ENCODE results near the gene MLC1.

Gene MLC1

DNA sequence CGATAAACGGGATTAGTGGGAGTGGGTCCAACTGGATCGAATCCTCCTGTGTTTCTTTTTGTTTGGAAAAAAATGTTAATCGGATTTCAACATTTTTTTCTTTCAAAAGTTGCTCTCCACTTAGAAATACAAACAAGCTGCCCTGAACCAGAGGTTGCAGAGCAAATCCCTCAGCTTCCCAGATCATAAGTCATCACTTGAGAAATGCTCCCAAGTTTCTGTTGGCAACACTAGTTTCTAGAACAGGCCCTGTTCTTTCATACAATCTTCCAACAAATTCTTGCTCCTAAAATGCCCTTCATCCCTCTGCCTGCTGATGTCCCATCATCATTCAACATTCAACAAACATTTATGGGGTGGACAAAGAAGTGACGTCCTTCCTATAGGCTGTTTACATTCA, 1.3 kb upstream of the MLC1 start:
- peaks cover 11% of the 10 kb centered on the region for H3K4me1 ChIP-seq (ENCODE audit: control insufficient read depth, insufficient read depth, low read length, poor library complexity, severe bottlenecking)
- WGBS, 2 experiments (ENCODE audit: insufficient coverage in 2 of 2), result 90% methylated on average over 2 of the region's 5 CpGs; no CpG with 5 or more reads in 1 of the 2 experiments
- H3K9me3 ChIP-seq (ENCODE audit: control insufficient read depth, low read length), result no peaks in the 10 kb centered on the region
- H3K36me3 ChIP-seq (ENCODE audit: control insufficient read depth, insufficient read depth, low read length), result no peaks in the 10 kb centered on the region
- H3K27ac ChIP-seq (ENCODE audit: low read depth, low read length, severe bottlenecking), result no peak overlapping the region
- no peak overlapping the region for H3K4me3 ChIP-seq (ENCODE audit: extremely low read depth, insufficient read depth, low read length, poor library complexity, severe bottlenecking)

DNA sequence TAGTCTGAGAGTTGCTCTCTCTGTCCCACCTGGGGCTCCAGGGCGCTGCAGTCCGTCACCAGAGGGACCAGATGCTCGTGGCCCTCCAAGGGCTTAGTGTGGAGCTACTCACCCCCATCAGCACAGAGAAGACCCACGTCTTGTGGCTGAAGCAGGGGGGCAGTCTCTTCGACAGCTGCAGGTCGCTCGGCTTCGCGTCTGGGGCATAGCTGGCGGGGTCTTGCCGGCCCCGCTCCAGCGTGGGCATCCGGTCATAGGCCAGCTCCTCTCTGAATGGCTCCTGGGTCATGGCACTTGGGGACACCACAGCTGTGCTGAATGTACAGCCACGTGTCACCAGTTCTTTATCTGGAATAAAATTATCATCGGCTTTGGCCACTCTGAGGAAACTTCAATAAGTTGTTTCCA, 608 bp downstream of the MLC1 start:
- H3K4me3 ChIP-seq (ENCODE audit: extremely low read depth, insufficient read depth, low read length, poor library complexity, severe bottlenecking), result no peak overlapping the region

DNA sequence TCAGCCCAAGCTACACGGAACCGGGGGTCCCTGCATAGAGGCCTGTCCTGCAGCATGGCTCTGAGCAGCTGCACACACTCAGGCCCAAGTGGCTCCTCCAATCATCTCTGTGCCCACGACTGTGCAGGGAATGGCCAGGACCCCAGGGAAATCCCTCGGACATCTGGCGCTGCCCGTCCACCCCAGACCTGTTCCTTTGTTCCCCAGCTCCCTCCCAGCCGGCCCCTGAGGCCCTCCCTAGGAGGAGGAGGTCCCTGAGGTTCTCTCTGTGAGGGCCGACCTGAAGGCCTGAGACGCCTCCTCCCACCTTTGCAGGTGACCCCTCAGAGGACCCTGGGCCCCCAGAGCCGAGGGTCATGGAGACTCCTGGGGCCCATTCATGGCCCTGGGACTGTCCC, 1.1 kb downstream of the MLC1 start:
- no peak overlapping the region for H3K4me3 ChIP-seq (ENCODE audit: extremely low read depth, insufficient read depth, low read length, poor library complexity, severe bottlenecking)
- no peak overlapping the region for H3K27ac ChIP-seq (ENCODE audit: low read depth, low read length, severe bottlenecking)
- H3K9me3 ChIP-seq (ENCODE audit: control insufficient read depth, low read length), result no peaks in the 10 kb centered on the region
- 88 to 96% methylated on average over 8 to 10 of the region's 10 CpGs for WGBS, 2 experiments (ENCODE audit: insufficient coverage in 2 of 2)
- H3K36me3 ChIP-seq (ENCODE audit: control insufficient read depth, insufficient read depth, low read length), result no peaks in the 10 kb centered on the region
- H3K4me1 ChIP-seq (ENCODE audit: control insufficient read depth, insufficient read depth, low read length, poor library complexity, severe bottlenecking), result peaks cover 20% of the 10 kb centered on the region

More for the DNA sequence above, 608 bp downstream of the MLC1 start:
- no peak overlapping the region for H3K27ac ChIP-seq (ENCODE audit: low read depth, low read length, severe bottlenecking)
- H3K4me1 ChIP-seq (ENCODE audit: control insufficient read depth, insufficient read depth, low read length, poor library complexity, severe bottlenecking), result peaks cover 17% of the 10 kb centered on the region
- H3K9me3 ChIP-seq (ENCODE audit: control insufficient read depth, low read length), result no peaks in the 10 kb centered on the region
- 94 to 96% methylated on average over 14 to 15 of the region's 16 CpGs for whole genome bisulfite sequencing, 2 experiments (ENCODE audit: insufficient coverage in 2 of 2)
- no peaks in the 10 kb centered on the region for H3K36me3 ChIP-seq (ENCODE audit: control insufficient read depth, insufficient read depth, low read length)

DNA sequence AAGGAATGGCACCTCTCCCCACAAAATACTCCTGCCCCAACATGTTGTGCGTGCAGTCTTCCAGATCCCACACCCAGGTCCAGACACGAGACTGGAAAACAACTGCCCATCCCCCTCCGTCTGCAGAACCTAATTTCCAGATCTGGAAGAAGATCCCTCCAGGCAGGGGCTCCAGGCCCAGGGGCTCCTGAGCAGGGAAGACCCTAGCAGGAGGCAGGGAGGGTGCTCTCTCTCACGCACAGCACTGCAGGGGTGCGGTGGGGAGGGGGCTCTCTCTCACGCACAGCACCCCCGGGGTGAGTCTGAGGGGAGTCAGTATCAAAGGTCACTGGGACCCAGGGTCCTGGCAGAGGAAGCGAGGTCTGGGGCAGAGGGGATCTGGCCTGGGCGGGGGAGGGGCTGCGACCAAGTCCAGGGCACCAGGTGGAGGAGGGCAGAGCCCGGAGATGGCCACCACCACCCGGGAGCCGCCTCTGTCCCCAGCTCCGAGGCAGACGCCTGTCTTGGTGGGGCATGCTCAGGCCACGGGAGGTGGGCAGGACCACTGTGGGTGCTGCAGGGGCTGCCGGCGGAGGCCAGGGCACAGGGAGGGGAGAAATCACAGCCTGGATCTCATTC, 1.7 kb downstream of the MLC1 start:
- WGBS, 2 experiments (ENCODE audit: insufficient coverage in 2 of 2), result 90 to 94% methylated on average over 15 to 16 of the region's 18 CpGs
- H3K4me3 ChIP-seq (ENCODE audit: extremely low read depth, insufficient read depth, low read length, poor library complexity, severe bottlenecking), result no peak overlapping the region
- peak overlapping the region; percentile 1 for H3K27ac ChIP-seq (ENCODE audit: low read depth, low read length, severe bottlenecking)
- peaks cover 20% of the 10 kb centered on the region for H3K4me1 ChIP-seq (ENCODE audit: control insufficient read depth, insufficient read depth, low read length, poor library complexity, severe bottlenecking)
- H3K9me3 ChIP-seq (ENCODE audit: control insufficient read depth, low read length), result no peaks in the 10 kb centered on the region
- H3K36me3 ChIP-seq (ENCODE audit: control insufficient read depth, insufficient read depth, low read length), result no peaks in the 10 kb centered on the region

DNA sequence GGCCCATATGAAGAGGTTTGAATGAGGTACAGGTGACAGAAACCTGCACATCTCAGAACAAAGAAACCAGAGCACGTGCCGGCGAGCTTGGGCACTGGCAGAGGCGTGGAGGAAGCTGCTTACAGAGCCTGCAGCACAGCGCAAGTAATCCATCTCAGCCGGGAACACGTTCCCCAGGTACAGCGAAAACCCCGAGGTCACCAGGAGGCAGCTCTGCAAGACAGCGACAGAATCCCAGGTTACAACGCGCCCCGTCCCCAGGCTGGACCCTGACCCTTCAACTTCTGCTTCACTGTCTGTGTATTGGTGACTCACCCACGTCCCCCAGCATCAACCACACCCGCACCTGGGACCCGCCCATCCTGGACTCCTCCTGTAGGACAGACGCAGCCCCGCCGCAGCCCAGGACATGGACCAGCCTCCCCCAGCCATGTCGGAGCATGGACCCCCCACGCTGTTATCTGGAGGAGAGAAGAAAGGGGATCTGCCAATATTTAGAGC, 2.2 kb downstream of the MLC1 start:
- H3K4me3 ChIP-seq (ENCODE audit: extremely low read depth, insufficient read depth, low read length, poor library complexity, severe bottlenecking), result no peak overlapping the region
- no peaks in the 10 kb centered on the region for H3K36me3 ChIP-seq (ENCODE audit: control insufficient read depth, insufficient read depth, low read length)
- peaks cover 20% of the 10 kb centered on the region for H3K4me1 ChIP-seq (ENCODE audit: control insufficient read depth, insufficient read depth, low read length, poor library complexity, severe bottlenecking)
- no peaks in the 10 kb centered on the region for H3K9me3 ChIP-seq (ENCODE audit: control insufficient read depth, low read length)
- H3K27ac ChIP-seq (ENCODE audit: low read depth, low read length, severe bottlenecking), result no peak overlapping the region
- 88 to 97% methylated on average over 14 to 19 of the region's 21 CpGs for WGBS, 2 experiments (ENCODE audit: insufficient coverage in 2 of 2)

DNA sequence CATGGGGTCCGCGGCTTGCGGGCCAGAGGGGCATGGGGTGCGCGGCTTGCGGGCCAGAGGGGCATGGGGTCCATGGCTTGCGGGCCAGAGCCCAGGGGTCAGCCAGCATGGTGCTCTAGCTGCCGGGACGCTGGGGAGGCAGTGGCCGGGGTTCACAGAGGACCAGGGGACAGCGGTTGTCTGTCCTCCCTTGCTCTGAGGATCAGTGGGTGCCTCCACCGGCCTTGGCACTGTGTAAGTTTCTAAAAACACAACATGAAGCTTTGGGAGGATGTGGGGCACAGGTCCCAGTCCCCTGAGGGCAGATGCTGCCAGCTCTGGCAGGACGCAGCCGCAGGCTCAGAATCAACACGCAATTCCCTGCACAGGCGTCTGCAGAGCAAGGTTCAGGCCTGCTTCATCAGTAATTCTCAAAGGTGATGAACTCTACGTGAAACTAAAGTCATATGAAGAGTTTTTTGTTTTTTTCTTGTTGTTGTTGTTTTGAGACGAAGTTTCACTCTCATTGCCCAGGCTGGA, 3.0 kb downstream of the MLC1 start:
- Histone ChIP-seq H3K4me1 (ENCODE audit: control insufficient read depth, insufficient read depth, low read length, poor library complexity, severe bottlenecking) (peaks cover 20% of the 10 kb centered on the region), H3K9me3 (ENCODE audit: control insufficient read depth, low read length) (no peaks in the 10 kb centered on the region), H3K4me3 (ENCODE audit: extremely low read depth, insufficient read depth, low read length, poor library complexity, severe bottlenecking) (no peak overlapping the region), H3K27ac (ENCODE audit: low read depth, low read length, severe bottlenecking) (no peak overlapping the region), H3K36me3 (ENCODE audit: control insufficient read depth, insufficient read depth, low read length) (no peaks in the 10 kb centered on the region)
- 90 to 93% methylated on average over 13 to 15 of the region's 18 CpGs for WGBS, 2 experiments (ENCODE audit: insufficient coverage in 2 of 2)

DNA sequence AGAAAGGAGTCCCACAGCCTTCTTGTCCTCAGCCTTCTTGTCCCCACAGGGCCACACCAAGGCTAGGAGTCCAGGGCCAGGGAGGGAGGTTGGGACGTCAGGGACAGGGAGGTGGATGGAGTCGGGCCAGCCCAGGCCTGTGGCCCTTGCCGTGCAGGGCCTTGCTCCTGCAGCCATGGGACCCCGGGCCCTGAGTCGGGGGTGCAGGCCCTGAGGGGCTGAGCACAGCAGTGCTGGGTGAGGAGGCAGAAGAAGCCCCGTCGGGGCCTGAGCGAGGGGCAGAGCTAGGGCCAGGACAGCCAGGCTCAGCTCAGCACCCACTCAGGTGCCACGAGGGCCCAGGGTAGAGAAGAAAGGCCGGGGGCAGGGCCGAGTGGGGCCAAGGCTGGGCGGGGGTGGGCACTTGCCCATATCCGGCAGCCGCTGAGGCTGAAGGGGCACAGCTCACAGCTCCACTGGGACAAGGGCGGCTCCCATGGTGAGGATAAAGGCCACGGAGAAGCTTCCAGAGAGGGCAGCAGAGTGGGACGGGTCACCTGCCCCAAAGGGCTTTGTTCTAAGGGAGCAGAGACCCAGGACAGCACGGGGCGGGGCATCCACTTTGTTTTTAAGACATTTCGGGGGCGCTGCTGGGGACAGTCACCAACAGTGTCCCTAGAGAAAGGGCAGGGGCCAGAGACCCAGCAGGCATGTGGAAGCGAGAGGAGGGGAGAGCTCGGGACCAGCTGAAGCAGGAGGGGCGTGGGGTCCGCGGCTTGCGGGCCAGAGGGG, 3.6 kb downstream of the MLC1 start:
- WGBS, 2 experiments (ENCODE audit: insufficient coverage in 2 of 2), result 91 to 95% methylated on average over 20 to 21 of the region's 27 CpGs
- no peaks in the 10 kb centered on the region for H3K9me3 ChIP-seq (ENCODE audit: control insufficient read depth, low read length)
- H3K4me3 ChIP-seq (ENCODE audit: extremely low read depth, insufficient read depth, low read length, poor library complexity, severe bottlenecking), result no peak overlapping the region
- H3K36me3 ChIP-seq (ENCODE audit: control insufficient read depth, insufficient read depth, low read length), result no peaks in the 10 kb centered on the region
- peaks cover 20% of the 10 kb centered on the region for H3K4me1 ChIP-seq (ENCODE audit: control insufficient read depth, insufficient read depth, low read length, poor library complexity, severe bottlenecking)
- no peak overlapping the region for H3K27ac ChIP-seq (ENCODE audit: low read depth, low read length, severe bottlenecking)

DNA sequence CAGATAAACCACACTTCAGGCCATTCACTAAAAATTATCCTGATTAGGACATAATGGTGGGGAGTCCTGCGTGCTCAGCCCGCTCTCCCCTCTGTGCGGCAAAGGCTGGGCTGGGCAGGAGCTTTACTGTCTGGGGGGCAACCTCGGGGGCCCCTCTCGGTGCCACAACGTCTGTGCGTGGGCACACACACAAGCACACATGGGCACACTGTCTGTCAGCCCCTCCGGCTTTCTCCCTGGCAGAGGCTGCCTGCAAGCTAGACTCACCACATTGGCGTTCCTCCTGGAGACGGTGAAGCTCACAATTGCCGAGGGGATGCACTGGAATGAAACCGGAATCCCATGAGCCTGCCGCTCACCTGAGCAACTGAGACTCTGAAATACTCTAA, 5.2 kb downstream of the MLC1 start:
- no peak overlapping the region for H3K27ac ChIP-seq (ENCODE audit: low read depth, low read length, severe bottlenecking)
- no peak overlapping the region for H3K4me3 ChIP-seq (ENCODE audit: extremely low read depth, insufficient read depth, low read length, poor library complexity, severe bottlenecking)
- H3K9me3 ChIP-seq (ENCODE audit: control insufficient read depth, low read length), result no peaks in the 10 kb centered on the region
- H3K4me1 ChIP-seq (ENCODE audit: control insufficient read depth, insufficient read depth, low read length, poor library complexity, severe bottlenecking), result peaks cover 15% of the 10 kb centered on the region
- no peaks in the 10 kb centered on the region for H3K36me3 ChIP-seq (ENCODE audit: control insufficient read depth, insufficient read depth, low read length)
- 89 to 94% methylated on average over 13 of the region's 13 CpGs for WGBS, 2 experiments (ENCODE audit: insufficient coverage in 2 of 2)

DNA sequence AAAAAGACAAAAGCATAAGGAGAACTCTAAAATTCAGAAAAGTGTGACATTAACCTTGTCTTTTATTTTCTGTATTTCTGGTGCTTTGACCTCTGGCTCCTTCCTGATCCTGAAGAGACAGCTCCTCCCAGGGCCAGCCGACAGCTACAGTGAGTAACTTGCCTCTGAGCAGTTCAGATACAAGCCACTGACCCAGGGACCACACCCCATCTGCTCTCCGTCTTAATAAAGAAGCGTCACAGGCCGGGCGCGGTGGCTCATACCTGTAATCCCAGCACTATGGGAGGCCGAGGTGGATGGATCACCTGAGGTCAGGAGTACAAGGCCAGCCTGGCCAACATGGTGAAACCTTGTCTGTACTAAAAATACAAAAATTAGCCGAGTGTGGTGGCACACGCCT, 6.5 kb downstream of the MLC1 start:
- Histone ChIP-seq H3K36me3 (ENCODE audit: control insufficient read depth, insufficient read depth, low read length) (no peaks in the 10 kb centered on the region), H3K27ac (ENCODE audit: low read depth, low read length, severe bottlenecking) (no peak overlapping the region), H3K4me1 (ENCODE audit: control insufficient read depth, insufficient read depth, low read length, poor library complexity, severe bottlenecking) (peaks cover 14% of the 10 kb centered on the region), H3K9me3 (ENCODE audit: control insufficient read depth, low read length) (no peaks in the 10 kb centered on the region), H3K4me3 (ENCODE audit: extremely low read depth, insufficient read depth, low read length, poor library complexity, severe bottlenecking) (no peak overlapping the region)
- WGBS, 2 experiments (ENCODE audit: insufficient coverage in 2 of 2), result 94 to 96% methylated on average over 8 to 9 of the region's 9 CpGs

DNA sequence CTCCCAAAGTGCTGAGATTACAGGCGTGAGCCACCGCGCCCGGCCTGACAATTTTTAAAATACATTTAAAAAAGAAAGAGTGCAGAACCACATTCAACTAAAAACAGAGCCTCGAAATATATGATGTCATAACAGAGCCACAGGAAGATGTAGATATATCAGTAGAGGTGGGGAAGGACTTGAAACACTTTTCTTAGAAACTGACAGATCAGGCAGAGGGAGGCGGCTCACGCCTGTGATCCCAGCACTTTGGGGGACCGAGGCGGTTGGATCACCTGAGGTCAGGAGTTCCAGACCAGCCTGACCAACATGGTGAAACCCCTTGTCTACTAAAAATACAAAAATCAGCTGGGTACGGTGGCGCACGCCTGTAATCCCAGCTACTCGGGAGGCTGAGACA, 7.0 kb downstream of the MLC1 start:
- no peaks in the 10 kb centered on the region for H3K9me3 ChIP-seq (ENCODE audit: control insufficient read depth, low read length)
- WGBS, 2 experiments (ENCODE audit: insufficient coverage in 2 of 2), result 86 to 98% methylated on average over 8 of the region's 13 CpGs
- H3K4me1 ChIP-seq (ENCODE audit: control insufficient read depth, insufficient read depth, low read length, poor library complexity, severe bottlenecking), result peaks cover 9% of the 10 kb centered on the region
- no peak overlapping the region for H3K27ac ChIP-seq (ENCODE audit: low read depth, low read length, severe bottlenecking)
- no peak overlapping the region for H3K4me3 ChIP-seq (ENCODE audit: extremely low read depth, insufficient read depth, low read length, poor library complexity, severe bottlenecking)
- no peaks in the 10 kb centered on the region for H3K36me3 ChIP-seq (ENCODE audit: control insufficient read depth, insufficient read depth, low read length)
